ENCODE measurements around the gene CREB3L2.

Gene CREB3L2

GRCh38 chr7:137825489-137825888 is 176.4 kb downstream of the CREB3L2 start:
- peaks cover 12% of the 10 kb centered on the region; the same call in 1 of the 2 replicates for H3K27me3 ChIP-seq (ENCODE audit: low read depth)
- no peaks in the 10 kb centered on the region for H3K36me3 ChIP-seq (replicated peaks)
- no peaks in the 10 kb centered on the region for H3K9me3 ChIP-seq
- no peak overlapping the region for H3K4me3 ChIP-seq
- in situ Hi-C loops (cut with MboI; ENCODE audit: low sequenced_read_pairs) = no loop called here
- no peak for DNase-seq (ENCODE audit: low spot score in 2 of 2)
- no peaks in the 10 kb centered on the region for H3K4me1 ChIP-seq

Data from HAP-1 (cell line).